Nephron (organoid): ENCODE measurements around the gene NCKAP1.

Source experiments
- H3K27ac Mint-ChIP-seq, 3 experiments: 2 replicates each; pipeline ENCODE4 v1.8.0; 2020; ENCODE audit warnings: mixed read lengths in 3 of 3, mild to moderate bottlenecking in 2 of 3, moderate library complexity in 1 of 3
- H3K27me3 Mint-ChIP-seq: 2 replicates; pipeline ENCODE4 v1.8.0; 2021; ENCODE audit warnings: low read depth, mild to moderate bottlenecking, moderate library complexity, mixed read lengths
- H3K36me3 Mint-ChIP-seq: 2 replicates; pipeline ENCODE4 v1.8.0; 2020; ENCODE audit warnings: low read depth, mixed read lengths
- H3K4me1 Mint-ChIP-seq: 2 replicates; pipeline ENCODE4 v1.8.0; 2020; ENCODE audit warnings: mixed read lengths
- H3K4me3 Mint-ChIP-seq, 3 experiments: 2 replicates each; pipeline ENCODE4 v1.8.0; 2020; ENCODE audit warnings: mild to moderate bottlenecking in 3 of 3, mixed read lengths in 3 of 3, moderate library complexity in 2 of 3
- H3K9me3 Mint-ChIP-seq: 2 replicates; pipeline ENCODE4 v1.8.0; 2020; ENCODE audit warnings: mixed read lengths
- TF ChIP-seq, protein P1 (sequence below), 3 experiments: fragments of 200-600 bp; sonication (generic); IDR thresholded peaks; one replicate each; pipeline ENCODE4 v1.5.0; 2021; ENCODE audit warnings: antibody characterized with exemption in 3 of 3; ENCODE audit not compliant: unreplicated experiment in 3 of 3

Gene NCKAP1

DNA sequence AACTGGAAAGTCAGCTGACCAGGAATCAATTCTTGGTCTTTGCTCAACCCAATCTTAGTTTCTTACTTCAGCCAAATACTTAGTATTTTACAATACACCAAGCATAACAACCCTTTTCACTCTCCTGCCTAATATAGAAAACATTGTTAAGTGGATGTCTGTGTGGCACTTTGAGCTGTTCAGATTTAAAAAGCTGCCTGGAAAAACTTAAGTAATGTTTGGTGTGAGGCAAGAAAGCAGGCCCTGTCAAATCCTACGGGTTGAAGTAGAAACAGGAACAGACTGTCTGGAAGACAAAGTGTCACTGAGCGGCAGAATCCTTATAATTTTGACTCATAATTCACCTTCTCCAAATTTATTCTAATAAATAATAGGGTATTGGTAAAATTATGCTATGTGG, 134.7 kb downstream of the NCKAP1 start:
- Mint-ChIP-seq H3K27ac (peak overlapping the region in 1 of 3 experiments; percentile 9), H3K4me1 (peaks cover 13% of the 10 kb centered on the region), H3K36me3 (peaks cover 12% of the 10 kb centered on the region), H3K9me3 (no peaks in the 10 kb centered on the region), H3K4me3 (no peak overlapping the region), H3K27me3 (no peaks in the 10 kb centered on the region)
- TF ChIP-seq, protein P1, sequence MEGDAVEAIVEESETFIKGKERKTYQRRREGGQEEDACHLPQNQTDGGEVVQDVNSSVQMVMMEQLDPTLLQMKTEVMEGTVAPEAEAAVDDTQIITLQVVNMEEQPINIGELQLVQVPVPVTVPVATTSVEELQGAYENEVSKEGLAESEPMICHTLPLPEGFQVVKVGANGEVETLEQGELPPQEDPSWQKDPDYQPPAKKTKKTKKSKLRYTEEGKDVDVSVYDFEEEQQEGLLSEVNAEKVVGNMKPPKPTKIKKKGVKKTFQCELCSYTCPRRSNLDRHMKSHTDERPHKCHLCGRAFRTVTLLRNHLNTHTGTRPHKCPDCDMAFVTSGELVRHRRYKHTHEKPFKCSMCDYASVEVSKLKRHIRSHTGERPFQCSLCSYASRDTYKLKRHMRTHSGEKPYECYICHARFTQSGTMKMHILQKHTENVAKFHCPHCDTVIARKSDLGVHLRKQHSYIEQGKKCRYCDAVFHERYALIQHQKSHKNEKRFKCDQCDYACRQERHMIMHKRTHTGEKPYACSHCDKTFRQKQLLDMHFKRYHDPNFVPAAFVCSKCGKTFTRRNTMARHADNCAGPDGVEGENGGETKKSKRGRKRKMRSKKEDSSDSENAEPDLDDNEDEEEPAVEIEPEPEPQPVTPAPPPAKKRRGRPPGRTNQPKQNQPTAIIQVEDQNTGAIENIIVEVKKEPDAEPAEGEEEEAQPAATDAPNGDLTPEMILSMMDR (IDR thresholded peaks at IDR 0.05; ENCODE audit: unreplicated experiment in 3 of 3), result no peak

- Mint-ChIP-seq H3K36me3 (peaks cover 5% of the 10 kb centered on the region), H3K9me3 (no peaks in the 10 kb centered on the region)
- TF ChIP-seq, protein P1 (IDR thresholded peaks at IDR 0.05; ENCODE audit: unreplicated experiment in 3 of 3), result no peak
These were observed 136.5 kb downstream of the NCKAP1 start for GRCh38 chr2:182901748-182902147.

DNA sequence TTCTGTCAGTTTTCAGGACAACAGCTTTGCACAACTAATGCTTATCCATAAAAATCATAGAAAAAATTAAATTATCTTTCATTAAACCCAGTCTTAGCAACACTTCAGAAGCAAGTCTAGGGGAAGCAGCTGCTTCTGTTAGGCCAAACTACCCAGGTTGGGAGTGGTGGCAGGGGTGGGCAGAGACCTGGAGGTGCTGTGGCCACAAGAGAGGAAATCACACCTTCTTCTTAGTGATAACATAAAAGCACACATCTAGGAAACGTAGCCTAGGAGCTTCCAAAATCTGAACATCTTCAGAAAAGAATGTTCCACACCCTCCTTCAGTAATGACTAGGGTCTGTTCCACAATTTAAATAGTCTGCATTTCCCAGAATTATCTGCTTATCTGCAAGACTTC, 139.5 kb downstream of the NCKAP1 start:
- no peaks in the 10 kb centered on the region for H3K4me1 Mint-ChIP-seq
- H3K36me3 Mint-ChIP-seq, result peaks cover 13% of the 10 kb centered on the region
- H3K27ac Mint-ChIP-seq, result no peak overlapping the region
- TF ChIP-seq, protein P1 (IDR thresholded peaks at IDR 0.05; ENCODE audit: unreplicated experiment in 3 of 3), result no peak
- no peaks in the 10 kb centered on the region for H3K27me3 Mint-ChIP-seq
- peaks cover 2% of the 10 kb centered on the region for H3K9me3 Mint-ChIP-seq
- H3K4me3 Mint-ChIP-seq, result no peak overlapping the region

More at GRCh38 chr2:182901748-182902147, 136.5 kb downstream of the NCKAP1 start:
- peaks cover 4% of the 10 kb centered on the region for H3K4me1 Mint-ChIP-seq
- no peaks in the 10 kb centered on the region for H3K27me3 Mint-ChIP-seq
- no peak overlapping the region for H3K27ac Mint-ChIP-seq
- H3K4me3 Mint-ChIP-seq, result no peak overlapping the region

- Mint-ChIP-seq H3K9me3 (peaks cover 2% of the 10 kb centered on the region), H3K36me3 (peaks cover 12% of the 10 kb centered on the region), H3K4me3 (no peak overlapping the region), H3K27me3 (no peaks in the 10 kb centered on the region), H3K27ac (no peak overlapping the region), H3K4me1 (no peaks in the 10 kb centered on the region)
- TF ChIP-seq, protein P1 (IDR thresholded peaks at IDR 0.05; ENCODE audit: unreplicated experiment in 3 of 3), result no peak
These were observed 141.1 kb downstream of the NCKAP1 start for GRCh38 chr2:182897137-182897536.

DNA sequence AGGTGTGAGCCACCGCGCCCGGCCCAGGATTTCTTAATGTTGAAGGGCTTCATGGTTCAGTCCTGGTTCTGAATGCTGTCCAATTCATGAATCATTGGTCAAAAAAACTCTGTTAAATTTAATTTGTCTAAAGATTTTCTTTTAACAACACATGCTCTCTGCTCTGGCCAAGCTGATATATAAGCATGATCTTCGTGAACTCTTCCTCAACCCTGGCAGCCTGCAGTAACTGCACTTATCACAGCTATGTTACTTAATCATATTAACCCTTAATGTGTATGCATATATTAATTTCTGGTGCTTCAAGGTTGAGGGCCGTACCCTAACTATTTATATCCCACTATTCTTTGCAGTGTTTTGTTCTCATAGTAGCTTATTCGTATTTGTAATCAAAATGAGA, 142.5 kb downstream of the NCKAP1 start:
- Mint-ChIP-seq H3K9me3 (peaks cover 2% of the 10 kb centered on the region), H3K36me3 (peaks cover 12% of the 10 kb centered on the region), H3K4me3 (no peak overlapping the region), H3K4me1 (no peaks in the 10 kb centered on the region), H3K27me3 (no peaks in the 10 kb centered on the region), H3K27ac (no peak overlapping the region)
- TF ChIP-seq, protein P1 (IDR thresholded peaks at IDR 0.05; ENCODE audit: unreplicated experiment in 3 of 3), result no peak

DNA sequence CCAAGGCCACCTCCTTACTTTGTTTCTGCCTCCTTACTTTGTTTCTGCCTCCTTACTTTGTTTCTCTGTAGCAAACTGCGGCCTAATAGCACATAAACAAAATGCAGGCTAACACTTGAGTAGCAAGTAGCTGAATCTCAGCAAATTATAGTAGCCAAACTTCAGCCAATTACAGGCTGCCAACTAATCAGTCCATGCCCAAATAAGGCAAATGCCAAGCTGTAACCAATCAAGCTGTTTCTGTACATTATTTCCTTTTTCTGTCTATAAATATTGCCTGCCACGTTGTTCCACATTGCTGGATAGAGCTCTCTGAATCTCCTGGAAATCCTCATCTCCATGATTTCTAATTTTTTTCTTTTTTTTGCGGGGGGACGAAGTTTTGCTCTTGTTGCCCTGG, 143.1 kb downstream of the NCKAP1 start:
- peaks cover 2% of the 10 kb centered on the region for H3K9me3 Mint-ChIP-seq
- H3K4me3 Mint-ChIP-seq, result no peak overlapping the region
- H3K27me3 Mint-ChIP-seq, result no peaks in the 10 kb centered on the region
- H3K36me3 Mint-ChIP-seq, result peaks cover 12% of the 10 kb centered on the region
- H3K27ac Mint-ChIP-seq, result no peak overlapping the region
- TF ChIP-seq, protein P1 (IDR thresholded peaks at IDR 0.05; ENCODE audit: unreplicated experiment in 3 of 3), result no peak
- H3K4me1 Mint-ChIP-seq, result peaks cover 5% of the 10 kb centered on the region
